Measurements from ENCODE around the gene ABCA5. TPM values are rescaled to one million over a fixed set of nuclear protein-coding genes. Genes with fewer than 3 reads are reported as not detected.

ABCA5 gene
- total RNA-seq, 4 donors from 2014 or later: 8.8 to 20.8 (median 11.5) TPM

- intact Hi-C loops (cut with DNase I): no loop called here
- DNase-seq (ENCODE audit: extremely low spot score): no peak
- no peaks in the 10 kb centered on the region for H3K36me3 ChIP-seq
- no peaks in the 10 kb centered on the region for H3K4me1 ChIP-seq
- no peaks in the 10 kb centered on the region for H3K9me3 ChIP-seq
- H3K27ac ChIP-seq (replicated peaks in 1 of 4): no peak overlapping the region
- 44% methylated on average over 4 of the region's 4 CpGs for WGBS
- no peaks in the 10 kb centered on the region for H3K27me3 ChIP-seq
- TF ChIP-seq, protein P1, sequence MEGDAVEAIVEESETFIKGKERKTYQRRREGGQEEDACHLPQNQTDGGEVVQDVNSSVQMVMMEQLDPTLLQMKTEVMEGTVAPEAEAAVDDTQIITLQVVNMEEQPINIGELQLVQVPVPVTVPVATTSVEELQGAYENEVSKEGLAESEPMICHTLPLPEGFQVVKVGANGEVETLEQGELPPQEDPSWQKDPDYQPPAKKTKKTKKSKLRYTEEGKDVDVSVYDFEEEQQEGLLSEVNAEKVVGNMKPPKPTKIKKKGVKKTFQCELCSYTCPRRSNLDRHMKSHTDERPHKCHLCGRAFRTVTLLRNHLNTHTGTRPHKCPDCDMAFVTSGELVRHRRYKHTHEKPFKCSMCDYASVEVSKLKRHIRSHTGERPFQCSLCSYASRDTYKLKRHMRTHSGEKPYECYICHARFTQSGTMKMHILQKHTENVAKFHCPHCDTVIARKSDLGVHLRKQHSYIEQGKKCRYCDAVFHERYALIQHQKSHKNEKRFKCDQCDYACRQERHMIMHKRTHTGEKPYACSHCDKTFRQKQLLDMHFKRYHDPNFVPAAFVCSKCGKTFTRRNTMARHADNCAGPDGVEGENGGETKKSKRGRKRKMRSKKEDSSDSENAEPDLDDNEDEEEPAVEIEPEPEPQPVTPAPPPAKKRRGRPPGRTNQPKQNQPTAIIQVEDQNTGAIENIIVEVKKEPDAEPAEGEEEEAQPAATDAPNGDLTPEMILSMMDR (IDR thresholded peaks at IDR 0.05): no peak
- TF ChIP-seq EP300 (IDR thresholded peaks at IDR 0.05) (no peak), POLR2A (IDR thresholded peaks at IDR 0.05; ENCODE audit: low read depth) (no peak), POLR2AphosphoS5 (IDR thresholded peaks at IDR 0.05) (no peak)
- H3K4me3 ChIP-seq: no peak overlapping the region
Observed at GRCh38 chr17:69350911-69351310, 24.0 kb upstream of the ABCA5 start.

DNA sequence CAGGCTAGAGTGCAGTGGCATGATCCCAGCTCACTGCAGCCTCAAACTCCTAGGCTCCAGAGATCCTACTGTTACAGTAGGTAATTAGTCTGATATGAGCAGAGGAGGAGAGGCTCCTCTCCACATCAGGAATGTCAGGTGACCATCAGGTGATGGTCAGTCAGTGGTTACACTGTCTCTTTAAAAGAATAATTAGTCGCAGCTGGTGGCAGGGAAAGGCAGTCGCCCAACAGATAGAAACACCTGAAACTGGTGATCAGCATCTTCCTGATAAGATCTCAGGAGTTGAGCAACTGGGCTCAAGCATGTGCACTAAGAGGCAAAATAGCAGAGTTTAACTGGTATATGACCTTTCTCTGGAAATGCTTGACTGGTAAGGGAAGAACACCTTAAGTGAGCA is 21.5 kb upstream of the ABCA5 start:
- no peak overlapping the region for H3K27ac ChIP-seq (replicated peaks in 1 of 4)
- no peaks in the 10 kb centered on the region for H3K4me1 ChIP-seq
- no peak for TF ChIP-seq EP300 (IDR thresholded peaks at IDR 0.05)
- TF ChIP-seq, protein P1 (IDR thresholded peaks at IDR 0.05): no peak
- TF ChIP-seq POLR2AphosphoS5 (IDR thresholded peaks at IDR 0.05): no peak
- no peak for TF ChIP-seq POLR2A (IDR thresholded peaks at IDR 0.05; ENCODE audit: low read depth)
- 88% methylated on average over 2 of the region's 2 CpGs for WGBS
- no peak overlapping the region for H3K4me3 ChIP-seq
- DNase-seq (ENCODE audit: extremely low spot score): no peak
- intact Hi-C loops (cut with DNase I): no loop called here
- H3K36me3 ChIP-seq: no peaks in the 10 kb centered on the region
- H3K27me3 ChIP-seq: no peaks in the 10 kb centered on the region
- H3K9me3 ChIP-seq: no peaks in the 10 kb centered on the region

GRCh38 chr17:69346766-69347165 is 19.8 kb upstream of the ABCA5 start:
- intact Hi-C loops (cut with DNase I): no loop called here
- H3K4me1 ChIP-seq: no peaks in the 10 kb centered on the region
- WGBS: 88% methylated on average over 7 of the region's 7 CpGs
- TF ChIP-seq, protein P1 (IDR thresholded peaks at IDR 0.05): no peak
- TF ChIP-seq EP300 (IDR thresholded peaks at IDR 0.05) (no peak), POLR2AphosphoS5 (IDR thresholded peaks at IDR 0.05) (no peak), POLR2A (IDR thresholded peaks at IDR 0.05; ENCODE audit: low read depth) (no peak)
- H3K27me3 ChIP-seq: no peaks in the 10 kb centered on the region
- DNase-seq (ENCODE audit: extremely low spot score): no peak
- H3K4me3 ChIP-seq: no peak overlapping the region
- H3K27ac ChIP-seq (replicated peaks in 1 of 4): no peak overlapping the region
- no peaks in the 10 kb centered on the region for H3K9me3 ChIP-seq
- no peaks in the 10 kb centered on the region for H3K36me3 ChIP-seq

DNA sequence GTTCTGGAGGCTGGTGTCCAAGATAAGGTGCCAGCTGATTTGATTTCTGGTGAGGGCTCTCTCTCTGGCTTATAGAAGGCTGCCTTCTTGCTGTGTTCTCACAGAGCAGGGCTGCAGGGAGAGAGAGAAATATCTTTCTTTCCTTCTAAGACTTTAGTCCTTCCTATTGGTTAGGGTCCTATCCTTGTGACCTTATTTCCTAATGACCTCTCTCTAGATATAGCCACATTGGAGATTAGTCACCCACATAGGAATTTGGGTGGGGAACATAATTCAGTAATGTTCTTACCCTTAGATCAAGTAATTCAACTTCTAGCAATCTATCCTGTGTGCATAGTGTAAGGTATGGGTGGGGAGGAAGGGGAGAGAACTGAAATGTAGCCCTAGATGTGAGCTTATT is 18.0 kb upstream of the ABCA5 start:
- intact Hi-C loops (cut with DNase I): no loop called here

More for the DNA sequence above, 18.0 kb upstream of the ABCA5 start:
- Histone ChIP-seq H3K27me3 (no peaks in the 10 kb centered on the region), H3K4me1 (no peaks in the 10 kb centered on the region), H3K36me3 (no peaks in the 10 kb centered on the region), H3K4me3 (no peak overlapping the region), H3K9me3 (no peaks in the 10 kb centered on the region), H3K27ac (replicated peaks in 1 of 4) (no peak overlapping the region)
- no peak for DNase-seq (ENCODE audit: extremely low spot score)
- TF ChIP-seq EP300 (IDR thresholded peaks at IDR 0.05): no peak
- TF ChIP-seq, protein P1 (IDR thresholded peaks at IDR 0.05): no peak

Measured in esophagus muscularis mucosa (tissue), 4 donors.